ENCODE data around the gene GRIK2.

GRIK2 gene

DNA sequence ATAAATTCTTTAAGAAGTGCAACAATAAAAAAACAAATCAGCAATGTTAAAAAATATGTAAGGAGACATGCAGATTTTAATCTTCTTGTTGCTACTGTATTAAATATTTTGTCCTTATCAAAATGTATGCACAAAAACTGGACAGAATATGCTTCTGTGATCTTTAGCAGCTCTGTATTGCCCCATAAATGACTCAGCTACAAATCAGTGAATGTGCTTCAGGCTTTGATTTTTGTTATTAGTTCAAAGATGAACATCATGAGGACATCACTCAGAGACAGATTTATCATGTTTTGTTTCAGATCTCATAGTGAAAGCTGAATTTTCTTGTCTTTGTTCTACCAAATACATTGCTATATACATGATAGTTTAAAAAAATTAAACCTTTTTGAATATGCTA, 312.4 kb downstream of the GRIK2 start:
- no peak for DNase-seq (ENCODE audit: extremely low read depth in 1 of 2, low read depth in 1 of 2)

DNA sequence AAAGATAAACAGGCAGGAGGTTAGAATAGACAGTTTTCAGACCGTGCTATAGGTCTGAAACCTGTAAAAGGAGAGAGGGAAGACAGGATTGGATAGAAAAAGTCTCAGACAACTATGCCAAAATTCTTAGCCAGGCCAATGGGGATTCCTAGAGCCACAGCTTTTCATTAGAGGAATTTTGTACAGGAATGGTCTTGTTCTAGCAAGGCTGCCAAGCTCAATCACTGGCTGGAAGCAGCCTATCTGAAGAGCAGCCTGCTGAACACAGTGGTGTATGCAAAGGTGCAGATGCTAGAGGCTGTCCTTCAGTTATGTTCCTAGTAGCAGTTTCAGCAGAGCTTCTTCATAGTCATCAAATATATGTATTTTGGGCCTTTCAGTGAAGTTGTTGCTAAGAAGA, 313.1 kb downstream of the GRIK2 start:
- no peak for DNase-seq (ENCODE audit: extremely low read depth in 1 of 2, low read depth in 1 of 2)

DNA sequence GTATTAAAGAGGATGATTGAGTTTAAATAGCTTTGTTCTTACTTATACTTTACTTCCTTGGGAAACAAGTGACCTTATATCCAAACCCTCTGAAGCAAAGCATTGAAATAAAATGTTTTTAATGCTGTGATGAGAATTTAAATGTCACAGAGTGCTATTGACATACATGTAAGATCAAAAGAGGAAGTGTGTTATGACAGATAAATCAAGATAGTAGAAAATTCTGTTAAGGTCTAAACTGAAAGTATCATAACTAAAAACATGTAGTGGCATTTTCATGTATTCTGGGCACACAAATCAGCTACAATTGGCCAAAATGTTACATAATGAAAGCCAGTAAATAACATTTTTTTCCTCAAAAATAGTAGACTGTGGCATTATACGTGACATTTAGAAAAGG, 318.0 kb downstream of the GRIK2 start:
- DNase-seq (ENCODE audit: extremely low read depth in 1 of 2, low read depth in 1 of 2): no peak

DNA sequence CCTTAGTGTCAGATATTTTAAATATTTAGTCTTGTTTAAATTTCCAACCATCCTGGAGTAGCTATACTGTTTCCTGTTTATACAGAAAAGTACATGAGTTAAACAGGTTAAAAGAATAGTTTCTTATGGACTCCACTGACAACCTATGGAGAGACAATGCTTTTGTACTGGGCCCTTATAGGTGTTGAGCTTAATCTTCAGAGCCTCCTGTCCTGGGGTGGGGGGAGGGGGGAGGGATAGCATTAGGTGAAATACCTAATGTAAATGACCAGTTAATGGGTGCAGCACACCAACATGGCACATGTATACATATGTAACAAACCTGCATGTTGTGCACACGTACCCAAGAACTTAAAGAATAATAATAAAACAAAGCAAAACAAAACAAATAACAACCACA, 322.9 kb downstream of the GRIK2 start:
- no peak for DNase-seq (ENCODE audit: extremely low read depth in 1 of 2, low read depth in 1 of 2)

DNA sequence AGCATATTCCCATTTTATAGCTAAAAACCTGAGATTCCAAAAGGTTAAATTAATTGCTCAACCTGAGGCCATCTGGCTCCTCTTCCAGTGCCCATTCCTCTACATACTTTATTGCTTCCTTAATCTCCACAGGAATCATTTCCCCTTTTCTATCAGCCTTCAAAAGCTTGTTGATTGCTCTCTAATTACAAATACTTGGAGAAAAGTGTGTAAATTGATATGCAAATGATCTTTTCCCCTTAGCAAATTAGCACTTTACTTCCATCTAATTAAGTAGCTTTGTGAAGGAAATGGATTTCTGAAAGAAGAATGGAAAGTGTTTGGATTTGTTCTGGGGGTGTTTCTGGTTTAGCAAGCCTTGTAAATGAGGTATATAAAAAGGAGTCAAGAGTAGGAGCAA, 323.3 kb downstream of the GRIK2 start:
- DNase-seq (ENCODE audit: extremely low read depth in 1 of 2, low read depth in 1 of 2): no peak

DNA sequence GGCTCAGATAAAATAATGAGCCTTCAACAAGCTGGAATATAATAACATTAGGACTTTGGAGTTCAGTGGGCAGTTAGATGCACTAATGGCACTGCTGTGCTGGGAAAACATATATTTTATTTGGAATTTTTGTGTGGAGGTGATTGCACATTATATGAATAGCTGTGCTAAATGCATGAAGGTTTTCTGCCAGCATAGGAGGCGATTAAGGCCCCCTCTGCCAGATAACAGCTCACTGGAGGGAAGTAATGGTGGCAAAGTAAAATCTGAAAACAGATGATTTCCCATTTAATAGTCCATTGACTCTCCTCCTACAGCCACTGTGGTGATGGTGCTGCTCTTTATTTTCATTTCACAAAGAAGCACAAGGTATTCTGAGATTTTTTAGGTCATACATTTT, 326.0 kb downstream of the GRIK2 start:
- DNase-seq (ENCODE audit: extremely low read depth in 1 of 2, low read depth in 1 of 2): no peak

DNA sequence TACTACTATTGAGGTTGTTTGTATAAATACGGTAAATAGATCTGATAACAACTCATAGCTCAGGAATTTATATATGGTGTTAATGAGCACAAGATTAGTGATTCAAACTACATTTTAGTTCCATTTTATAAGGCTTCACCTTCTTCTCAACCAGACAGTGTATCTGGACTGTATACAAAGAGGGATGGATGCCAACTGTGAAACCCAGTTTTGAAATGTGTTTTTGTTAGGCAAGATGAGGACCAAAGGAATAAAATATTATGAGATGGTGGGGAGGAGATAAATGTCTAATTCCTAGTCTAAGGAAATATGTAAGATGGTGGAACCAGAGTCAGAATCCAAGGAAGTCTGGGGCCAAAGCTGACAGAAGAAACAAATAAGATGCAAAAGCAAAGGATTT, 329.0 kb downstream of the GRIK2 start:
- no peak for DNase-seq (ENCODE audit: extremely low read depth in 1 of 2, low read depth in 1 of 2)

DNA sequence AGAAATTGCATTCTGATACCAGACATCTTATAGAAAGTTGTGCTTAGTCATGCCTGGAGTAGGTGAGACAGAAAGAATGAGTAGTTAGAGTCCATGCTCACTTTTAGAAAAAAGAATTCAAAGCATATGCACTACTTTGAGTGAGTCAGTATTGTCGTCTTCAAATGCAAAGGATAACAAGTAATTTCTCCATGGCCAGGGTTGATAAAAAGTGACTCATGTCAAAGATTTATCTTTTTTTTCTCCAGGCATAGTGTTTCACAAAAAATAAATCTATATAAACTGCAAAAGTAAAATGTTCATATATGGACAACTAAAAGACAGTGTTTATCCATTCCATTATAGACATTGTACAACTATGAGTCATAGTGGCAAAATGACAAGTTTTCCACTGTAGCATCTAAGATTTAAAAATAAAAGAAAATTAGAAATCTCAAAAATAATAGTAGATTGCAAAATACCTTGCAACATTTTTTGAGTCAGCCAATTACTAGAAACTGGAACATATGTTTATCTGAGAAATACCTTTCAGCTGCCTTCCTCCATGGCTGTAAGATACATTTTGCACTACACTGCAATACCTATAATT, 329.6 kb downstream of the GRIK2 start:
- DNase-seq (ENCODE audit: extremely low read depth in 1 of 2, low read depth in 1 of 2): no peak

DNA sequence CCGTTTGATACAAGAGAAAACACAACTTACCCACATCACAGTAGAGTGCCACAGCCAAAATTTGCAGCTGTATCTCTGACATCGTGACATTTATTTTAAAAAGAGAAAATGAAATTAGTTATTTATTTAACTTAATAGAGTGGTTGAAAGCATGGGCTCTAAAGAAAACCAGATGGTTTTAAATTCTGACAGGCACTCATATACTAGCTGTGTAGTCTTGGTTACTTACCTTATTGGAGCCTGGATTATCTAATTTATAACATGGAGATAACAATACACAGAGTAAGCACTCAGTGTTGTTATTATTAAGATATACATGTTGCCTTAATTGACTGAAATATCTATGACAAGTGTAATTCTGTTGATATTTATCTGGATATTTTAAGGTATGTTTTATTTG, 334.9 kb downstream of the GRIK2 start:
- DNase-seq (ENCODE audit: extremely low read depth in 1 of 2, low read depth in 1 of 2): no peak

DNA sequence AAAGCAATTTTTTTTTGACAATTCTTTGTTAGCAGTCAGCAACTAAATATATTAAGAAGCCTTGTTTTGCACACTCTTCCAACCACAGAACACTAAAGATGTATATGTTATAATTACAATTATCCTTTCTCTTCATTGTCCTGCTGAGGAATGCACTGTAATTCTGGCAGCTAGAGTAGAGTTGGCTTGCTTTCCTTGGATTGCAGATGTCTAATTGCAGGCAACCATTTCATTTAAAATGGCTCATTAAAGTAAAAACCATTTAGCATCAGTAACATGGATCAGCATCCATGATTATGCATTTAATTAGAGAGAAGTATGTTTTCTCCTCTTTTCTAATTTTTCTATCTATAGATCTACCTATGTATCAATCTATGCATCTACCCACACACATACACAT, 335.4 kb downstream of the GRIK2 start:
- no peak for DNase-seq (ENCODE audit: extremely low read depth in 1 of 2, low read depth in 1 of 2)

DNA sequence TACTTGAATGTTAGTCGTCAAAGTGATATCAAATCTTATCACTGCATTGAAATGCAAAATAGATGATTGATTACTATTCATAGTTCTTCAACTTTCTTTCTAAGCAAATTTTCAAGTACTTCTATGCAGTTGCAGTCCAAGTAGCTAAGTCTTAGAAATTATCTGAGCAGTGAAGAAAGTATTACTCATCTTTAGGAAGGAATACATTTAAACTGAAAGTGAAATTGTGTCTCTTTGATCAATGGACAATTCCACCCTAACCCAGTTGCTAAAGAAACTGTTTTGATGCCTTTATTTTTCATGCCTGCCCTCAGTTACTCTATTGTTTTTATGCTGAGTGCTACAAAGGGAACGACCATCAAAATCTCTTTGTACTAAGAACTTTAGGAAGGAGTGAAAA, 337.4 kb downstream of the GRIK2 start:
- DNase-seq (ENCODE audit: extremely low read depth in 1 of 2, low read depth in 1 of 2): no peak

DNA sequence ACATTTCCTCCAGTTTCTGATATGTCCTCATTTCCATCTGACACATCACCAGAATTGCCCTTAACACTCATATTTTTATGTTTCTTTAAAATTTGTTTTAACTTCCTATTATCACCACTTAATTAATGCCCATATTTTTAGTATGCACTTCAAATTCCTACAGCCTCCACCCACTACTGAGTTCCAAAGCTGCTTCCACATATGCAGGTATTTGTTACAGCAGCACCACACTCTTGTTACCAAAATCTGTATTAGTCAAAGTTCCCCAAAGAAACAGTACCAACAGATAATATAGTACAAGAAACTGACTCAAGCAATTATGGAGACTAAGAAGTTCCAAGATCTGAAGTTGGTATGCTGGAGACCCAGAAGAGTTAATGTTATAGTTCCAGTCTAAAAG, 340.4 kb downstream of the GRIK2 start:
- no peak for DNase-seq (ENCODE audit: extremely low read depth in 1 of 2, low read depth in 1 of 2)

DNA sequence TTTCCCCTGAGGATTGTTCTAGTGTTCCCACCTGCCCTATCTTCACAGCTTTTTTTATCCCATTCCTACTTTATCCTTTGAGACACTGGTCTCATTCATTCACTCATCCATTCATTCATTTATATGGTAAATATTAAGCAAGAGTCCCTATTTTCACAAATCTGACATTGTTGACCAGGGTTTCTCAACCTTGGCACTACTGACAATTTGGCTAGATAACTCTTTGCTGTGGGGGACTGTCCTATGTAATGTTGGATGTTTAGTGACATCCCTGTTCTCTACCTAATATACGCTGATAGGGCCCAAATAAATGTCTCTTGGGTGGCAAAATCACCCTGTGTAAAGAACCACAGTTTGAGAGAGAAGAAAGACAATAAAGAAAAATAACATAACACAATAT, 345.0 kb downstream of the GRIK2 start:
- DNase-seq (ENCODE audit: extremely low read depth in 1 of 2, low read depth in 1 of 2): no peak

DNA sequence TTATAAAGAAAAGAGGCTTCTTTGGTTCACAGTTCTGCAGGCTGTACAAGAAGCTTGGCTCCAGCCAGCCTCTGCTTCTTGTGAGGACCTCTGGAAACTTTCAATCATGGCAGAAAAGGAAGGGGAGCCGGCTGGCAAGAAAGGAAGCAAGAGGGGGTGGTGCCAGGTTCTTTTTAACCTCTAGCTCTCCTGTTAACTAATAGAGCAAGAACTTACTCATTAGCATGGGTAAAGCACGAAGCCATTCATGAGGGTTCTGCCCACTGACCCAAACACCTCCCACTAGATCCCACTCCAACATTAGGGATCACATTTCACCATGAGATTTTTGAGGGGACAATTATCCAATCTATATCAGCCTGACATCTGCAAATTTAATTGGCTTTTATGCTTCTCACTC, 347.1 kb downstream of the GRIK2 start:
- DNase-seq (ENCODE audit: extremely low read depth in 1 of 2, low read depth in 1 of 2): no peak

DNA sequence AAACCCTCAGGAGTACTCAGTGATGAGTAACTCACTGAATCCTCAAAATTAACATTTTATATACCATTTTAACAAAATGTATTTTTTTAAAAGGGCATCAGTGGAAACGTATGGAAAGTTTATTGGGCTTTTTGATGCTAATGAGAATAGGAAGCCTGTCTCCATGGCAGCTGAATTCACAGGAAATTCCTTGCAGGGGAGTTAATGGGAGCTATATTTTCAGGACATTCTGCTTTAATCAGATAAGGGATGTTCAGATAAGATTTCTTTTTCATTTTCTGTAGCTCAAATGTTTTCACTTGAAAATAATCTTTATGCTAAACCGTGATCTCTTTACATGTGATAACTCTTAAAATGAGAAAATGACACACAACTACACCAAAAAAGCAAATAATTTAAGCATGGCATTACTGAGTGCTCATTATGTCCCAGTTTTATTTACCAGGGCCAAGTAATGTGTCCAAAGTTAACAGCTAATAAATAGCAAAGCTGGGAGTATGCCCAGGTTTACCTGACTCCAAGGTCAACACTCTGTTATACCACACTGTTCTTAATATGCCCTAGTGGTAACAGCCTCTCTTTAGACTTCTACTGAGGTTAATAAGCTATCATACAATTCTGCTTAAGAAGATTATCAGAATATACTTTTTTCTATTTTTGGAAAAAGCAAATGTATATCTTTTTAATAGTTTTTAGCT, 348.1 kb downstream of the GRIK2 start:
- no peak for DNase-seq (ENCODE audit: extremely low read depth in 1 of 2, low read depth in 1 of 2)

DNA sequence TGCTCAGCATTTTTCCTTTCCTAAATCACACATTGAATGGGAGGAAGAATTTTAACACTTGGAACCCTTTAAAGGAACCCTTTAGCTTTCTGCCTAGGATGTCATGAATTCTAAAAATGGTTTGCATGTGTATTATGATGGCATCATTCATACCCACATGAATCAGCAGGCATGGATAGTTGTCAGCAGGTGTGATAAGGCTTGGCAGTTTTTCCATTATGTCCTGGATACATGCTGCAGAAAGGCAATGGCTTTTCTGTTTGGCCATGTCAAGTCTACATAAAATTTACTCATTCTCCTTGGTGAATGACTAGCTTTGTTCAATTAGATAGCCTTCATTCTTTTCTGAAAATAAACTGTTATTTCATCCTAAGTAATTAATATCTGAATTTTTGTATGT, 353.7 kb downstream of the GRIK2 start:
- DNase-seq (ENCODE audit: extremely low read depth in 1 of 2, low read depth in 1 of 2): no peak

DNA sequence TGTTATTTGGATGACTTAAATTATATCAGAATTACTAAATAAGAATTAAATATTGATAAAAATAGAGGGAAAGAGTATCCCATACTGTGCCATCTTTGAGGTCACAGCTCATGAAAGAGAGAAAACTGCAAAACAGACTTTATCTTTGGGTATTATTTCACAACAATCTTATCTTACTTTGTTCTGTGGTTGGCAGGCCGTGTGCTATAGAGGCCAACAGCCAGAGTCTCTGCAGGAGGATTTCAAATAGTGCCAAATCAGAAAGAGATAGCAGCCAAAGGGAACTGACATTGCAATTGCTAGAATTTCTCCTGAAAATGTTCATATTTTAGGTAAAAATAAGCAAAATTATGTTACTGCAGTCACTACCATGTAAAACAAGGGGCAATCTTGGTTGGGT, 354.2 kb downstream of the GRIK2 start:
- DNase-seq (ENCODE audit: extremely low read depth in 1 of 2, low read depth in 1 of 2): no peak

DNA sequence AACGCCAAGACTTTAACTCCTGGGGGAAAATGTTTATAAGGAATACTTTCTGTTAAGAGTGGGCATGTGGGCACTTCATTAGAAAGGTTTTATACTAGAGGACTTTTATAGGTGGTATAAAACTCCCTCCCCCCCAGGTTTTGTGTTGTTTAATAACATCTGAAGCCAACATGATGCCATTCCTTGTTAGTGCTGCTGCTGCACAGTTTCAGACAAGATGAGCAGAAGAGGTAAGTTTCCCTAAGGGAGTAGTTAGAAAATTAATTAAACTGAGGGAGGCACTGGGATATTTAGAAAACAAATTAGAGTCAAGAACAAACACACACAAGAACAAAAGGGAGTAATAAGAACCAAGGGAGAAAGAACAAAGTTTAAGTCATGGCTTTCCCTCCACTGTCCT, 362.4 kb downstream of the GRIK2 start:
- DNase-seq (ENCODE audit: extremely low read depth in 1 of 2, low read depth in 1 of 2): no peak

DNA sequence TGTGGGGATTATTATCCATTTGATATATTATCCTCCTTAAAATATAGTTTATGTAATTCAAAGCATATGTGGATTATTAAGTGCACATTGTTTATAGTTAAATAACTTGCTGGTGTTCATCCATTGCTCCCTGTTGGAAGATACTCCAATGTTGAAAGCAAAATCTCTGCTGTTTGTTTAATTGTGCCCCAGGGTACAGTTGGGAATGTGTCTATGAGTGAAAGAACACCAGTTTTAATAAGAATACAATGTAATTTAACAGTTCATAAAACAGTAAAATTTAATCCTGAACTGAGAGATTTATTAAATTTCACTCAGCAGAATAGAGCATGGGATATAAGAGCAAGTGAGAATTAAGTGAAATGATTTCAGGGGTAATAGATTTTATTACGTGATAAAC, 364.9 kb downstream of the GRIK2 start:
- DNase-seq (ENCODE audit: extremely low read depth in 1 of 2, low read depth in 1 of 2): no peak

DNA sequence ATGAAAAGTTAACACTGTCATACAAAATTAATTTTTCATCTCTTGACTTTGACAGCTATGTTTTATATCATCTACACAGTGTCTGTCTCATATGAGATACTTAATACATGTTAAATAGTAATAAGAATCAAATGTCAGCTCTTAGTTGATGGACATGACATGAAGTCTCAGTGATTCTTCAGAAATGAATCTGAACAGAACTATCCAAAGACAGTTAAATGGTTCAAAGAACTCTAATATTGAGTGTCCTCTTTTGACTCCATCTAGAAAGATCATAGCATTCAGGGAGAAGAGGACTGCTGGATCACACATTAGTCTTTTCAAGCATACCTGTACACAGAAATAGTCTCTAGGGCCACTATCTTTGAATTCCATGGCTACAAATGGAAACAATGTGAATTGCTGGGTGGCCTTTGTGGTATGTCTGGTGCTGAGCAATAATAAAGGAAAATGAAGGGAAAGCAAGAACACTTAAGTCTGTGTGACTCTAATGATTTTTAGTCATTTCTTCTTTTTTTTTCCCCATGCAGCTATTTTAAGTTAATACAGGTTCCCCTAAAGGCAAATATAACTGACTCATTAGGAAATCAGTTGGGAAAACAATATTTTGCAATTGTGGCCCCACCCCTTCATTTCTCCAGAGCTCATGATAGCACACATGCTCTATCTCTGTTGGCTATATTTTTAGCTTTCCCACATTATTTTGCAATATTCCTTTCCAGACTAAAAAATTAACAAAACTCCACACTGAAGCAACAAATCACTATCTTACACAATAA, 367.5 kb downstream of the GRIK2 start:
- DNase-seq (ENCODE audit: extremely low read depth in 1 of 2, low read depth in 1 of 2): no peak

DNA sequence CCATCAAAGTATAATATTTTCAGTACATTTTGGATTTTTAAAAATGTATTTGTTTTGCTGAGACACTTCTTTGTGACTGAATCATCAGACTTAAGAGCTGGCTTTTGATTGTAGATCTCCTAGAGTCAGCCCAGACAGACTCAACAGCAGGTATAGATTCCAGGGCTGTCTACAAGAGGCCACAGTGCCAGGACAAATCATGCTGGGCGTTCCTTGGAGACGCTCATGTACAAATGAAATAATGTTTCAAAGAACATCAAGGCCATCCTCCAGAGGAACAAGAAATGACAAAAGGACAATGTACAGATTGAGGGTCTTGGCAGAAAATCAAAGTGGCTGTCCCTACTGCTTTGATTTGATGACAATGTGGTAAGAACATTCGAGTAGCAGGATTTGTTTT, 369.3 kb downstream of the GRIK2 start:
- no peak for DNase-seq (ENCODE audit: extremely low read depth in 1 of 2, low read depth in 1 of 2)

DNA sequence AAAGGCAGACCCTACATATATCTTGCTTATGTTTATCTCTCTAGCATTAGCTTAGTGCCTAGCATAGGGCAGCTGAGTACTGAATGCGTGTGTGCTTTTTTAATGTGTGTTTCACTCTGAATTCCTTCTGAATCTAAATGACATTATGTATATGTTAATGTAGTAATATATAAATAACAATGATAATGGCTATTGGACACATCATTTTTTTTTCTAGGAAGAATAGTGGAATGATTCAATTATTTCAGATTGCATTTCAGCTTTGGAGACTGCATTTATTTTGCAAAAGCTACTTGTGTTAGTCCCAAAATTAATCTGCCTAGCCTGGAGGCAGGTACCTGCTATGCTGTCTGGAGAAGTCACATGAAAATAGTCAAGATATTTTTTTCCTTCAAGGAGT, 371.8 kb downstream of the GRIK2 start:
- DNase-seq (ENCODE audit: extremely low read depth in 1 of 2, low read depth in 1 of 2): no peak
